OCI-LY7 (cell line): Measurements from ENCODE around the gene HYKK. TPM values are rescaled to one million over a fixed set of nuclear protein-coding genes. Genes with fewer than 3 reads are reported as not detected.

Experiments
- BruUV-seq: library from RNA; stranded (reverse); fragments of 400-500 nt; replicated peaks from 2 replicates; lab custom pipeline; 2021; lab: Mats Ljungman, UMichigan
- CTCF ChIA-PET: fragments of 300-600 bp; sonication (Branson Sonifier 250); formaldehyde crosslinking; loops from one replicate; lab custom pipeline; 2022; ENCODE audit warnings: antibody characterized with exemption; ENCODE audit not compliant: unreplicated experiment; lab: Charles Lee
- POLR2A ChIA-PET: fragments of 300-600 bp; sonication (Branson Sonifier 250); formaldehyde crosslinking; loops from one replicate; lab custom pipeline; 2022; ENCODE audit warnings: antibody characterized with exemption; lab: Charles Lee
- DNase-seq: peaks from one replicate; pipeline ENCODE4 v3.0.0-alpha.2; 2015; ENCODE audit warnings: low spot score
- H2AFZ ChIP-seq: fragments of 200-600 bp; sonication (generic), shearing (Covaris generic); 2 replicates; pipeline ENCODE4 v1.6.1; 2014; ENCODE audit warnings: mild to moderate bottlenecking, antibody characterized with exemption, low read length, moderate library complexity
- H3K27ac ChIP-seq: fragments of 200-600 bp; sonication (generic); 2 replicates; pipeline ENCODE4 v1.5.1; 2014; ENCODE audit warnings: mixed run types, low read depth, mild to moderate bottlenecking, moderate library complexity, low read length, inconsistent platforms; ENCODE audit not compliant: poor library complexity, severe bottlenecking
- H3K36me3 ChIP-seq: fragments of 200-600 bp; sonication (generic); 2 replicates; pipeline ENCODE4 v1.6.1; 2014; ENCODE audit warnings: mild to moderate bottlenecking, antibody characterized with exemption, low read length, moderate library complexity, mixed read lengths; ENCODE audit not compliant: insufficient read depth
- H3K4me1 ChIP-seq: fragments of 200-600 bp; sonication (generic); 2 replicates; pipeline ENCODE4 v1.5.1; 2014; ENCODE audit warnings: mild to moderate bottlenecking, low read length; ENCODE audit not compliant: insufficient read depth, poor library complexity, severe bottlenecking
- H3K4me2 ChIP-seq: fragments of 200-600 bp; sonication (generic); 2 replicates; pipeline ENCODE4 v1.6.1; 2014; ENCODE audit warnings: mild to moderate bottlenecking, low read length
- H3K4me3 ChIP-seq: fragments of 200-600 bp; sonication (generic); 2 replicates; pipeline ENCODE4 v1.5.1; 2014; ENCODE audit warnings: mild to moderate bottlenecking, low read depth, low read length; ENCODE audit not compliant: poor library complexity, severe bottlenecking
- H3K79me2 ChIP-seq: fragments of 200-600 bp; sonication (generic); 2 replicates; pipeline ENCODE4 v1.6.1; 2016; ENCODE audit warnings: low read depth, mild to moderate bottlenecking, low read length, moderate library complexity, mixed read lengths; ENCODE audit not compliant: insufficient read depth
- H3K9me2 ChIP-seq: fragments of 200-600 bp; sonication (generic); 2 replicates; pipeline ENCODE4 v1.6.1; 2016; ENCODE audit warnings: mild to moderate bottlenecking, low read length, mixed read lengths; ENCODE audit not compliant: insufficient read depth
- H3K9me3 ChIP-seq: fragments of 200-600 bp; sonication (generic); 2 replicates; pipeline ENCODE4 v1.6.1; 2014; ENCODE audit warnings: mild to moderate bottlenecking, mixed run types, low read length, mixed read lengths
- H4K20me1 ChIP-seq: fragments of 200-600 bp; sonication (generic); 2 replicates; pipeline ENCODE4 v1.6.1; 2014; ENCODE audit warnings: mild to moderate bottlenecking, antibody characterized with exemption, low read length, moderate library complexity, mixed read lengths; ENCODE audit not compliant: insufficient read depth
- CTCF ChIP-seq: fragments of 200-600 bp; sonication (generic); conservative IDR thresholded peaks from 2 replicates; pipeline ENCODE4 v1.5.1; 2014; ENCODE audit warnings: mild to moderate bottlenecking, antibody characterized with exemption, low read length, moderate library complexity, mixed read lengths
- EZH2phosphoT487 ChIP-seq: fragments of 200-600 bp; sonication (generic); IDR thresholded peaks from 2 replicates; pipeline ENCODE4 v1.6.1; 2018; ENCODE audit warnings: low read depth, borderline replicate concordance, mild to moderate bottlenecking, mixed run types, antibody characterized with exemption, low read length, moderate library complexity, mixed read lengths
- intact Hi-C: fragments of 100-400 bp; cut with micrococcal nuclease; formaldehyde crosslinking; loops from one replicate; pipeline ENCODE4 v1.10.0; 2022; ENCODE audit not compliant: unreplicated experiment
- total RNA-seq, 2 experiments: library from RNA; depleted of rRNA in 1 of 2; stranded (reverse); fragments of >200 nt in 1 of 2; shearing (Covaris generic) in 1 of 2; gene quantifications; 2 replicates each; pipeline ENCODE4 v1.2.3, GENCODE V29; 2014 to 2022

The HYKK gene
- total RNA-seq, 2 experiments from 2014 or later = 0.40 TPM; not detected in 1

- Histone ChIP-seq H3K4me2 (peak within 1 kb of the TSS; percentile 93), H2AFZ (peak within 1 kb of the TSS; percentile 99), H3K27ac (peak within 1 kb of the TSS; percentile 53), H3K79me2 (peaks cover 32% of the 10 kb centered on the region), H3K36me3 (peaks cover 36% of the 10 kb centered on the region), H3K4me1 (peaks cover 17% of the 10 kb centered on the region), H3K9me3 (no peaks in the 10 kb centered on the region), H4K20me1 (peaks cover 14% of the 10 kb centered on the region; the same call in 1 of the 2 replicates), H3K4me3 (peak within 1 kb of the TSS; percentile 80), H3K9me2 (no peaks in the 10 kb centered on the region)
- intact Hi-C loops = loop anchor here (2.0 kb wide), 1 partner anchor 24 kb away; the partner anchor contains the start of gene CHRNA5
- ChIA-PET CTCF (interaction anchor here (0.5 to 0.6 kb wide), 2 partner anchors 130 to 201 kb away, joined by 3 to 4 read pairs; no protein-coding TSS in a partner anchor), POLR2A (interaction anchor here (0.6 to 2.2 kb wide), 15 partner anchors 10 to 337 kb away, joined by 3 to 13 read pairs (median 4); partner anchors contain the start of gene CHRNA5)
- TF ChIP-seq CTCF = no peak
- TF ChIP-seq EZH2phosphoT487 = no peak
- BruUV-seq = no TSS peak
- DNase-seq = peak; percentile 93
These were observed 32.9 kb downstream of the HYKK start, which contains the start of gene PSMA4 for GRCh38 chr15:78540141-78540870. Gene PSMA4, plus strand, starts transcription at chr15:78540444. Its CDS starts 1,484 bp downstream, at chr15:78541928.

GRCh38 chr15:78540871-78541743 is 33.7 kb downstream of the HYKK start:
- peaks cover 44% of the 10 kb centered on the region for H3K36me3 ChIP-seq
- peak overlapping the region; percentile 80 for H3K4me3 ChIP-seq
- intact Hi-C loops = loop anchor here (2.0 kb wide), 1 partner anchor 24 kb away; the partner anchor contains the start of gene CHRNA5
- POLR2A ChIA-PET = interaction anchor here (1.0 to 2.2 kb wide), 8 partner anchors 11 to 336 kb away, joined by 3 to 13 read pairs (median 4); partner anchors contain the start of gene SKIC8
- peaks cover 32% of the 10 kb centered on the region for H3K79me2 ChIP-seq
- H2AFZ ChIP-seq = peak overlapping the region; percentile 99
- DNase-seq = peak; percentile 11
- BruUV-seq = no TSS peak
- no peaks in the 10 kb centered on the region for H3K9me3 ChIP-seq
- peak overlapping the region; percentile 53 for H3K27ac ChIP-seq
- peak overlapping the region; percentile 93 for H3K4me2 ChIP-seq
- no peaks in the 10 kb centered on the region for H3K9me2 ChIP-seq
- no peak for TF ChIP-seq CTCF
- TF ChIP-seq EZH2phosphoT487 = no peak
- H4K20me1 ChIP-seq = peaks cover 14% of the 10 kb centered on the region; the same call in 1 of the 2 replicates
- peaks cover 17% of the 10 kb centered on the region for H3K4me1 ChIP-seq
- CTCF ChIA-PET = interaction anchor here (0.6 kb wide), 1 partner anchor 202 kb away, joined by 4 read pairs; no protein-coding TSS in a partner anchor
